PC-3 (cell line): ENCODE results near the gene PTOV1.

ENCODE experiments used
- EZH2 ChIP-seq: fragments of 300-600 bp; sonication (generic); IDR thresholded peaks from one replicate; pipeline ENCODE4 v1.6.1; 2017; ENCODE audit warnings: antibody characterized with exemption, mild to moderate bottlenecking, low read length; ENCODE audit not compliant: unreplicated experiment
- EZH2phosphoT487 ChIP-seq: fragments of 300-600 bp; sonication (generic); IDR thresholded peaks from 2 replicates; pipeline ENCODE4 v1.6.1; 2018; ENCODE audit warnings: mild to moderate bottlenecking, antibody characterized with exemption, low read length, borderline replicate concordance
- TF ChIP-seq, protein P1 (sequence below): fragments of 300-600 bp; sonication (generic); conservative IDR thresholded peaks from 2 replicates; pipeline ENCODE4 v1.5.1; 2017; ENCODE audit warnings: antibody characterized with exemption, low read depth, mild to moderate bottlenecking, low read length

DNA sequence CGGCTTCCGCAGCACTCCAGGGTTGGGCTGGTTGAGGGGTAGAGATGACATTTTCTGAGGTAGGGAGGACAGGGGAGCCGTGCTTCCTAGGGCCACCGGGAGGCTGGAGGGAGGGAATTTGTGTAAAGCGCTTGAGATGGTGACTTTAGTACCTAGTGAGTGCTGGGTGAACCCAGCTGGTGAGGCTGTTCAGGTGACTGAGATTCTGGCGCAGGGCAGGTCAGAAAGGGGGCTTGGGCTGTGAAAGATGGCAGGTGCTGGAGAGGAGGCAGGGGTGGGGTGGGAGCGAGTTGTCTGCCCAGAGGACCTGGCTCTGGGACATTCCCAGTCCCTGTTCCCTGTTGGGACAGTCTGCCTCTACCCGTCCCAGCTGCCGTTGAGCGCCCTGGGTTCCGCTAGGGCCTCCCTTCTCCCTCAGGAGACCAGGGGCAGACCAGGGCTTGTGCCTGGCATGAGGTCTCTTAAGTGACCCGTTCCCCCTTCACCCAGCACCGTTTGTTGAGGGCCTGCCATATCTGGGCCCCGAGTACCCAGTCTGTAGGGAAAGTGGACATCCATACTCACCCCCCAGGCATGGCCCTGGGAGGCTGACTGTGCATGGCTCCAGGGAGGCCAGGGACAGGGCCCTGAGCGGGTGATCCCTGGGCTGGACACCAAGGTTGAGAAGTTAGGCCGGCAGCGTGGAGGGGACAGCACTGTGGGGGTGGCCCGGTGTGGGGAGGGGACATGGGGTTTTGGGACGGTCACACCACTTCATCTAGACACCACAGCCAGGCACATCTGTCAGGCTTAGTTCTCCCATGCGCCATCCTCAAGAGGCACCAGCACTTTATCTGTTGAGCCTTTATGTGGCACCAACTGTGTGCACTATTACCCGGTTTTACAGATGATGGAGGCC, 5.0 kb downstream of the PTOV1 start:
- TF ChIP-seq, protein P1, sequence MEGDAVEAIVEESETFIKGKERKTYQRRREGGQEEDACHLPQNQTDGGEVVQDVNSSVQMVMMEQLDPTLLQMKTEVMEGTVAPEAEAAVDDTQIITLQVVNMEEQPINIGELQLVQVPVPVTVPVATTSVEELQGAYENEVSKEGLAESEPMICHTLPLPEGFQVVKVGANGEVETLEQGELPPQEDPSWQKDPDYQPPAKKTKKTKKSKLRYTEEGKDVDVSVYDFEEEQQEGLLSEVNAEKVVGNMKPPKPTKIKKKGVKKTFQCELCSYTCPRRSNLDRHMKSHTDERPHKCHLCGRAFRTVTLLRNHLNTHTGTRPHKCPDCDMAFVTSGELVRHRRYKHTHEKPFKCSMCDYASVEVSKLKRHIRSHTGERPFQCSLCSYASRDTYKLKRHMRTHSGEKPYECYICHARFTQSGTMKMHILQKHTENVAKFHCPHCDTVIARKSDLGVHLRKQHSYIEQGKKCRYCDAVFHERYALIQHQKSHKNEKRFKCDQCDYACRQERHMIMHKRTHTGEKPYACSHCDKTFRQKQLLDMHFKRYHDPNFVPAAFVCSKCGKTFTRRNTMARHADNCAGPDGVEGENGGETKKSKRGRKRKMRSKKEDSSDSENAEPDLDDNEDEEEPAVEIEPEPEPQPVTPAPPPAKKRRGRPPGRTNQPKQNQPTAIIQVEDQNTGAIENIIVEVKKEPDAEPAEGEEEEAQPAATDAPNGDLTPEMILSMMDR: no peak
- TF ChIP-seq EZH2phosphoT487 (no peak), EZH2 (no peak)
